A673 (cell line): ENCODE results near the gene MS4A15.

Source experiments
- EZH2 ChIP-seq: fragments of 200-600 bp; sonication (generic); IDR thresholded peaks from 2 replicates; pipeline ENCODE4 v1.6.1; 2017; ENCODE audit warnings: borderline replicate concordance, low read depth, mild to moderate bottlenecking, mixed read lengths, antibody characterized with exemption, low read length; ENCODE audit not compliant: poor library complexity, severe bottlenecking
- TF ChIP-seq, protein P1 (sequence below): fragments of 300-800, 200-600 bp; sonication (generic); conservative IDR thresholded peaks from 2 replicates; pipeline ENCODE4 v1.5.1; 2017; ENCODE audit warnings: low read depth, mild to moderate bottlenecking, antibody characterized with exemption, low read length, moderate library complexity, mixed read lengths

DNA sequence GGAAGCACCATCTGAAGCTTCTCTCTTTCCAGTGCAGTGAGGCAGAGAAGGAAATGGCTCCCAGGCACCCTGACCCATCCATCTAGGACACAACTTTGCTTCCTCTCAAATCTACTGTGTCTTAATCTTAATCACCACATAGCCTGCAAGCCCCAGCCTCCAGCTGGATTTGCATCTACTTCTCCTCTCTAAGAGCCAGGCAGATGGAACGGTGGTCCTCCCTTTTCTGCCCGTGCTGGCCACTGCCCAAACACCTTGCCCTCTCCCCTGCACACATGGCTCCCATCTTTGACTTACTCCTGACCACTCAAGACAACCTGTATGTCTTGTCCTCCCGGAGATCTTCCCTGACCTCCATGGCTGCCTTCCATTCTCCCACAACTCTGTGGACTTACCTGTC, 35.9 kb downstream of the MS4A15 start:
- TF ChIP-seq, protein P1, sequence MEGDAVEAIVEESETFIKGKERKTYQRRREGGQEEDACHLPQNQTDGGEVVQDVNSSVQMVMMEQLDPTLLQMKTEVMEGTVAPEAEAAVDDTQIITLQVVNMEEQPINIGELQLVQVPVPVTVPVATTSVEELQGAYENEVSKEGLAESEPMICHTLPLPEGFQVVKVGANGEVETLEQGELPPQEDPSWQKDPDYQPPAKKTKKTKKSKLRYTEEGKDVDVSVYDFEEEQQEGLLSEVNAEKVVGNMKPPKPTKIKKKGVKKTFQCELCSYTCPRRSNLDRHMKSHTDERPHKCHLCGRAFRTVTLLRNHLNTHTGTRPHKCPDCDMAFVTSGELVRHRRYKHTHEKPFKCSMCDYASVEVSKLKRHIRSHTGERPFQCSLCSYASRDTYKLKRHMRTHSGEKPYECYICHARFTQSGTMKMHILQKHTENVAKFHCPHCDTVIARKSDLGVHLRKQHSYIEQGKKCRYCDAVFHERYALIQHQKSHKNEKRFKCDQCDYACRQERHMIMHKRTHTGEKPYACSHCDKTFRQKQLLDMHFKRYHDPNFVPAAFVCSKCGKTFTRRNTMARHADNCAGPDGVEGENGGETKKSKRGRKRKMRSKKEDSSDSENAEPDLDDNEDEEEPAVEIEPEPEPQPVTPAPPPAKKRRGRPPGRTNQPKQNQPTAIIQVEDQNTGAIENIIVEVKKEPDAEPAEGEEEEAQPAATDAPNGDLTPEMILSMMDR = no peak
- TF ChIP-seq EZH2 = no peak
